AG10803 (cell line): ENCODE results near the gene TSPAN31.
"Not testable (repeated sequence)": the region's sequence is repeated elsewhere in the genome, so short reads cannot be mapped to it uniquely, and the experiment has no call there.

Experiments used
- DNase-seq: peaks from one replicate; pipeline ENCODE4 v3.0.0; 2010; ENCODE audit warnings: low read depth
- H3K4me3 ChIP-seq: 2 replicates; pipeline ENCODE4 v1.5.1; 2011; ENCODE audit warnings: mild to moderate bottlenecking, low read length, control low read depth
- CTCF ChIP-seq: conservative IDR thresholded peaks from 2 replicates; pipeline ENCODE4 v1.5.1; 2011; ENCODE audit warnings: mild to moderate bottlenecking, low read length, control low read depth, inconsistent platforms

Gene TSPAN31

GRCh38 chr12:57718641-57719528 is 26.0 kb upstream of the TSPAN31 start:
- TF ChIP-seq CTCF, result no peak
- no peak for DNase-seq
- no peak overlapping the region for H3K4me3 ChIP-seq

GRCh38 chr12:57719777-57720605 is 24.8 kb upstream of the TSPAN31 start:
- TF ChIP-seq CTCF, result no peak
- DNase-seq, result no peak
- no peak overlapping the region for H3K4me3 ChIP-seq

GRCh38 chr12:57720606-57721595 is 23.9 kb upstream of the TSPAN31 start:
- DNase-seq, result no peak
- no peak for TF ChIP-seq CTCF
- H3K4me3 ChIP-seq, result no peak overlapping the region

DNA sequence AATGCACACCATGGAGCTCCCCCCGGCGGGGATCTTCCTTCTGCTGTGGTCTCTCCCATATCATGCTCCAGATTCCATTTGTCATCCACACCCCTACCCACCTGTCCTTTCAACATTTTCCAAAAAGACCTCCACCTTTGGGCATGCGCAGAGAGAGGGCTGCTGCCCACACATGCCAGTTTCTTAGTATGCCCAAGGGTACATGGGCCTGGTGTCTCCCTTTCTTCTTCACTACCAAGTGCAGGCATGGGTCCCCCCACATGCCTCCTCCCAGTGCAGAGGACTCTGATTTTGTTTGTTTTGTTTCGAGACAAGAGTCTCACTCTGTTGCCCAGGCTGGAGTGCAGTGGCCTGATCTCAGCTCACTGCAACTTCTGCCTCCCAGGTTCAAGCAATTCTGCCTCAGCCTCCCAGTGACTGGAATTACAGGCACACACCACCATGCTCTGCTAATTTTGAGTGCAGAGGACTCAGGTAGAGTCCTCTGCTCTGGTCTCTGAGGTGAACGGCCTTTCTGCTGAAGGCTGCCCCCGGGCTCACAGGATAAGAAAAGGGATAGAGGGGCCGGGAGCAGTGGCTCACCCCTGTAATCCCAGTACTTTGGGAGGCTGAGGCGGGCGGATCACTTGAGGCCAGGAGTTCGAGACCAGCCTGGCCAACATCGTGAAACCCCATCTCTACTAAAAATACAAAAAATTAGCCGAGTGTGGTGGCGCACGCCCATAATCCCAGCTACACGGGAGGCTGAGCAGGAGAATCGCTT is 22.8 kb upstream of the TSPAN31 start:
- not testable (repeated sequence) for H3K4me3 ChIP-seq, DNase-seq

DNA sequence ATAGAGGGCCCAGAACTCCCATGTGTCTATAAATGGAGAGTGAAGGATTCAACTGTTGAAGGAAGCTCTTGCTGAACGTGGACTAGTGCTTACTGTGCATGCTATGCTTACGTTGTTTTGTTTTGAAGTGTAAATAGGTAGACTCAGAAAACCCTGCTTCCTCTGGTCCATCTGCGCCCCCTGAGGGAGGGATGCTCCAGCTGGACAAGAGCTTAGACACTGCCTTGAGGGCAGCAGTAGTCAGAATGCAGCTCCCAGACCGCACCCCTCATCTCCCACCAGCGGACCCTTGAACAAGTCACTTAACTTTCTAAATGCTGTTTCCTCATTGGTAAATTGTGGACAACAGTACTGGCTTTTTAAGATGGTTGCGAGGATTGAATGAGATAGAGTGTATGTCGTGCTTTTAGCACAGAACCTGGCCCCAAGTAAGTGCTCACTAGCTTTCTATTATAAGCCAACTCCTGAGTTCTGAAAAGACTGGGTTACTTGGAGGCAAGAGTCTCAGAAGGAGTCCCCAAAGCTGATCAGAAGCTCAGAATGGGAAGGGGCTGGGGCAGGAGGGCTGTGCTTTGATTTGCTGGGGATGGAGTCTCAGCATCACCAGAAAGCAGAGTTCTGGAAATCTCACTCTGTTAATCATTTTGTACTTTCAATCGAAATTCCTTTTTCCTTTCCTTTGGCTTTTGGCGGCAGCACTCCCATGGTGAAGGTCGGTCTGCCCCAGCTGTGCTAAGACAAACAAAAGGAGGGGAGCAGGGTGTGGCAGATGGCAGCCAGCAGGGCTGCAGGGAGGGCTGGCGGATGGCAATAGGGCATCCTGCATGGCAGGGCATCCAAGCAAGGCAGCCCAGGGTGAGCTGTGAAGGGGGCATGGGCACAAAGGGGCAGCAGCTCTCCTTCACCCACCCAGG is 21.9 kb upstream of the TSPAN31 start:
- no peak overlapping the region for H3K4me3 ChIP-seq
- DNase-seq, result no peak
- no peak for TF ChIP-seq CTCF

GRCh38 chr12:57723630-57723962 is 21.2 kb upstream of the TSPAN31 start:
- TF ChIP-seq CTCF, result no peak
- no peak for DNase-seq
- H3K4me3 ChIP-seq, result no peak overlapping the region
